GM10266 (cell line): ENCODE data around the gene FRMD5.

Source experiments
- DNase-seq: peaks from one replicate; pipeline ENCODE4 v3.0.0; 2012; ENCODE audit errors: extremely low spot score
- CTCF ChIP-seq: IDR thresholded peaks from 2 replicates; pipeline ENCODE4 v1.5.1; 2012; ENCODE audit warnings: mild to moderate bottlenecking, low read depth; ENCODE audit not compliant: control insufficient read depth, insufficient read depth; ENCODE audit errors: missing control alignments

Gene FRMD5

GRCh38 chr15:44087578-44088465, 107.2 kb downstream of the FRMD5 start:
- DNase-seq: no peak
- TF ChIP-seq CTCF: no peak

DNA sequence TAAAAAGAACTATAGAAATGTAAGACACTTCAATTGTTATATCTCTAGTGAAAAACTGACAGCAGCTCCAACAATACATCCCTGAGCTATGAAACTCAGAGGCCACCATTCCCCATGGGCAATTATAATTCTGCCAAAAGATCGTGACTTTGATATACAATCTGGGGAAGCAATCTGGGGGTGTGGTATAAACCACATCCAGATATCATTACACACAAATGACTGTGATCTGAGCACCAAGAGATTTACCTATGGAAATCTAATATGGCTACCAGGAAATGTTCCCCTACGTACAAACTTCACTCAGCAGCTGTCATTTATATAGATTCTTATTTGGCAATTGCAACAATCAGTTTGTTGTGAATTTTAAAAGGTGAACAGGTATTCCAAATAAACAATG, 110.3 kb downstream of the FRMD5 start:
- no peak for TF ChIP-seq CTCF
- DNase-seq: no peak

DNA sequence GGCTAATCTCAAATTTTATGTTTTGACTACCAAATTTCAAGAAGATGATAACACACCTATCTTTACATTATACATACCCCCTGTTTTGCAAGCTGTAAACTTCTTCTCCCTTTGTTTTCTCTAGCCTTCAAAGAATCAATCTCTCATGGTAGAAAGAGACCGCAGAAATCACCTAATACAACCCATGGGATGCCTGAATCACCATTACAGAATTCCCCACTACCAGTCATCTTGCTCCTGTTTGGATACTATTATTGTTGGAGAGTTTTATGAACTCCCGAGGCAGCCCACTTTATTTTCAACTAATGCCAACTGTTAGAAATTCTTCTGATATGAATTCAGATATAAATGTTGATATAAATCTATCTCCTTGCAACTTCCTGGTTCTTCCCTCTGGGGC, 110.9 kb downstream of the FRMD5 start:
- no peak for DNase-seq
- no peak for TF ChIP-seq CTCF

DNA sequence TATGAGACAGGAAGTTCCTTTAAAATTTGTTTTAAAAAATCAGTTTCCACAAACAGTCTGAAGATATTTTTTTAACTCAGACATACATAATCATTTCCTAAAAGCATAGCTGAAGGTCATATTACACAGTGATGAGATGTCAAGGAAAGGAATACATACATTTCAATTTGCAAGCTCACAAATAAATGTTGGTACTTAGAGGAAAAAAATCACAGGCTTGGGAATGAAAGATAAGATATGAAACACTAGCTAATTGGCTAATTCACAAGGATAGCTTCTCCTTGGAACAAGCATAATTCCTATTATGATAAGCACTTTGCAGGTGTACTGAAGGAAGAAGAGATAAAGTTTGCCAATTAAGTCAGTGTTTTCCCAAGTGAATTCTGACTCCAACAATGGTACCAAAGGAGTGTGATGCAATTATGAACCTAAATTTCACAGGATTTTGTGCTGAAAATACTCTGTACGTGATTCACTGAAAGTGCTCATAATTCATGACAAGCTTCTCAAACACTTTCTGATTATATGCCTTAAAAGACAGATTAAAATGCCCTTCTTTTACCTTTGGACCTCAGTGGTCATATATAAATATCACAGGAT, 112.4 kb downstream of the FRMD5 start:
- TF ChIP-seq CTCF: no peak
- DNase-seq: no peak

DNA sequence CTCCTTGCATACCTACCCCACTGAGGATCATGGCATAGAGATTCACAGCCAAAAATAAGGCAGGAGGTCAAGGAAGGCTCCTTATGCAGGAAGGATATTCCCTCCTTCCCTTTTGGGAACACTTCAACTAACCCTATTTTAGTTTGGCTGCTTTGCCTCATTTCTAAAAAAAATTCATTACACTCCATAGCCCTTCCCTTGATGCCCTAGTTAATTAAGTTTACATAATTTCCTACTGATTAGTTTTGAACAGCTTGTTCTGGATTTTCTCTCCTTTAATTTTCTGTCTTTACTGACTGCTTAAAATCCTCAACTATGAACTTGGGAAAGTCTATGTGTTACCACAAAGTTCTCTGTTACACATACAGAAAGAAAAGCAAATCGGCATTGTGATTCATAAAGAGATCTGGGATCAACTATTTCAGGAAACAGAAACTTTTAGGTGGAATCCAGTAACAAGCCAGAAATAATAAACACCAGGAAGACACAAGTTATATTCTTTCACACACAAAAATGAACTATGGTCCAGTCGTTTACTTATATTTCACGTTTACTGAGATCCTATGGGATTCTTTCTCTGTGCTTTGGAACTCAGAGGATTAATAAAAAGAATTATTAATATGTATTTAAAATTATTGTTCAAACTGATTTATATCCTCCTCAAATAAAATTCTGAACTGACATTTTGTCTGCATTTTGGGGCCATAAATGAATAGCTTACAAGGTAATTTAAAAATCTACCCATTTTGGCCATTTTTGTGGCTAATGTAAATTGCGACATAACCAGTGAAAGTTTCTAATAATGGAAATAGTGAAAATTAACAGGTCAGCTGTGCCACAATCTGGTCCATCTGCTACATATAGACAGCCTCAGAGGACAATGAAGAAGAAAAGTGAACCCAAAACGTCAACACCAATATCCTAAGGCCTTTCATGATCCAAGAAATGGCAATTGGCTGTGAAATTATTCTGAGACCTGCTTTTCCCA, 113.8 kb downstream of the FRMD5 start:
- DNase-seq: no peak

GRCh38 chr15:44075535-44075934, 119.5 kb downstream of the FRMD5 start:
- no peak for TF ChIP-seq CTCF
- DNase-seq: no peak

More for the DNA sequence above, 113.8 kb downstream of the FRMD5 start:
- no peak for TF ChIP-seq CTCF
